BJ (cell line): ENCODE measurements around the gene GOLGA2. TPM values are rescaled to one million over a fixed set of nuclear protein-coding genes. Genes with fewer than 3 reads are reported as not detected.

Experiments
- CTCF ChIA-PET: fragments of 350-600 bp; formaldehyde crosslinking; extraction: SDS; loops from one replicate; lab custom pipeline; 2021; ENCODE audit warnings: antibody characterized with exemption, inconsistent platforms; lab: Yijun Ruan, JAX
- POLR2A ChIA-PET: fragments of 300-600 bp; sonication (Branson Sonifier 250); formaldehyde crosslinking; extraction: SDS; loops from one replicate; lab custom pipeline; 2021; ENCODE audit warnings: antibody characterized with exemption; lab: Charles Lee
- DNase-seq: peaks from one replicate; pipeline ENCODE4 v3.0.0-alpha.2; 2011; ENCODE audit warnings: low read depth
- H3K27me3 ChIP-seq: 2 replicates; pipeline ENCODE4 v1.6.0; 2011; ENCODE audit warnings: low read length; ENCODE audit not compliant: control insufficient read depth, insufficient read depth
- H3K36me3 ChIP-seq: 2 replicates; pipeline ENCODE4 v1.5.1; 2011; ENCODE audit warnings: low read length; ENCODE audit not compliant: control insufficient read depth, insufficient read depth
- H3K4me3 ChIP-seq: 2 replicates; pipeline ENCODE4 v1.5.1; 2011; ENCODE audit warnings: low read depth, mild to moderate bottlenecking, control low read depth, low read length
- CTCF ChIP-seq: IDR thresholded peaks from 2 replicates; pipeline ENCODE4 v1.5.1; 2011; ENCODE audit warnings: low read depth, mild to moderate bottlenecking, control low read depth, inconsistent platforms, low read length, moderate library complexity; ENCODE audit not compliant: insufficient read depth
- polyA plus RNA-seq: library from polyadenylated mRNA; depleted of rRNA; stranded (reverse); fragments of >200 nt; gene quantifications from 2 replicates; pipeline ENCODE4 v1.2.3, GENCODE V29; 2011

Gene GOLGA2
- polyA plus RNA-seq, 1 experiment, result 91.1 TPM

- no peak for TF ChIP-seq CTCF
- no peak overlapping the region for H3K4me3 ChIP-seq
- no peak for DNase-seq
- H3K27me3 ChIP-seq, result no peaks in the 10 kb centered on the region
- no peaks in the 10 kb centered on the region for H3K36me3 ChIP-seq
- ChIA-PET POLR2A (no interaction called here), CTCF (interaction anchor here (0.6 to 7.0 kb wide), 7 partner anchors 8 to 138 kb away, joined by 3 to 50 read pairs (median 3); no protein-coding TSS in a partner anchor)
These were observed 23.0 kb upstream of the GOLGA2 start for GRCh38 chr9:128298535-128299482.

- H3K36me3 ChIP-seq, result no peaks in the 10 kb centered on the region
- H3K4me3 ChIP-seq, result no peak overlapping the region
- H3K27me3 ChIP-seq, result no peaks in the 10 kb centered on the region
- no peak for DNase-seq
- POLR2A ChIA-PET, result no interaction called here
- no peak for TF ChIP-seq CTCF
- CTCF ChIA-PET, result interaction anchor here (0.9 to 7.0 kb wide), 8 partner anchors 10 to 123 kb away, joined by 3 to 50 read pairs (median 16); partner anchors contain the start of gene CERCAM
These were observed 21.5 kb upstream of the GOLGA2 start for GRCh38 chr9:128297221-128297773.

GRCh38 chr9:128296340-128297220 is 20.8 kb upstream of the GOLGA2 start:
- TF ChIP-seq CTCF, result no peak
- Histone ChIP-seq H3K4me3 (no peak overlapping the region), H3K27me3 (no peaks in the 10 kb centered on the region), H3K36me3 (no peaks in the 10 kb centered on the region)
- CTCF ChIA-PET, result interaction anchor here (0.9 to 7.0 kb wide), 11 partner anchors 8 to 114 kb away, joined by 3 to 50 read pairs (median 15); partner anchors contain the start of gene URM1
- POLR2A ChIA-PET, result no interaction called here
- DNase-seq, result no peak

GRCh38 chr9:128294142-128294541 is 18.3 kb upstream of the GOLGA2 start:
- no peak for TF ChIP-seq CTCF
- Histone ChIP-seq H3K27me3 (no peaks in the 10 kb centered on the region), H3K4me3 (no peak overlapping the region), H3K36me3 (no peaks in the 10 kb centered on the region)
- DNase-seq, result no peak
- ChIA-PET CTCF (interaction anchor here (1.6 to 7.0 kb wide), 5 partner anchors 13 to 116 kb away, joined by 3 to 50 read pairs (median 23); no protein-coding TSS in a partner anchor), POLR2A (no interaction called here)
